ENCODE measurements around the gene CAB39.

CAB39 gene

GRCh38 chr2:230731512-230731911 lies 18.9 kb downstream of the CAB39 start:
- no peaks in the 10 kb centered on the region for H3K27me3 ChIP-seq (ENCODE audit: insufficient read depth, low read depth, severe bottlenecking)
- no peak overlapping the region for H3K27ac ChIP-seq
- H3K36me3 ChIP-seq: no peaks in the 10 kb centered on the region
- TF ChIP-seq, protein P1, sequence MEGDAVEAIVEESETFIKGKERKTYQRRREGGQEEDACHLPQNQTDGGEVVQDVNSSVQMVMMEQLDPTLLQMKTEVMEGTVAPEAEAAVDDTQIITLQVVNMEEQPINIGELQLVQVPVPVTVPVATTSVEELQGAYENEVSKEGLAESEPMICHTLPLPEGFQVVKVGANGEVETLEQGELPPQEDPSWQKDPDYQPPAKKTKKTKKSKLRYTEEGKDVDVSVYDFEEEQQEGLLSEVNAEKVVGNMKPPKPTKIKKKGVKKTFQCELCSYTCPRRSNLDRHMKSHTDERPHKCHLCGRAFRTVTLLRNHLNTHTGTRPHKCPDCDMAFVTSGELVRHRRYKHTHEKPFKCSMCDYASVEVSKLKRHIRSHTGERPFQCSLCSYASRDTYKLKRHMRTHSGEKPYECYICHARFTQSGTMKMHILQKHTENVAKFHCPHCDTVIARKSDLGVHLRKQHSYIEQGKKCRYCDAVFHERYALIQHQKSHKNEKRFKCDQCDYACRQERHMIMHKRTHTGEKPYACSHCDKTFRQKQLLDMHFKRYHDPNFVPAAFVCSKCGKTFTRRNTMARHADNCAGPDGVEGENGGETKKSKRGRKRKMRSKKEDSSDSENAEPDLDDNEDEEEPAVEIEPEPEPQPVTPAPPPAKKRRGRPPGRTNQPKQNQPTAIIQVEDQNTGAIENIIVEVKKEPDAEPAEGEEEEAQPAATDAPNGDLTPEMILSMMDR (IDR thresholded peaks at IDR 0.05; ENCODE audit: low read depth, low read length): no peak
- no peak overlapping the region for H3K4me3 ChIP-seq (ENCODE audit: low read depth, low read length)
- DNase-seq: no peak
- H3K9me3 ChIP-seq (ENCODE audit: severe bottlenecking): no peaks in the 10 kb centered on the region

GRCh38 chr2:230732914-230733401 lies 20.3 kb downstream of the CAB39 start:
- Histone ChIP-seq H3K9me3 (ENCODE audit: severe bottlenecking) (no peaks in the 10 kb centered on the region), H3K27ac (no peak overlapping the region), H3K27me3 (ENCODE audit: insufficient read depth, low read depth, severe bottlenecking) (no peaks in the 10 kb centered on the region), H3K36me3 (no peaks in the 10 kb centered on the region), H3K4me3 (ENCODE audit: low read depth, low read length) (no peak overlapping the region)
- DNase-seq: no peak
- TF ChIP-seq, protein P1 (IDR thresholded peaks at IDR 0.05; ENCODE audit: low read depth, low read length): no peak

DNA sequence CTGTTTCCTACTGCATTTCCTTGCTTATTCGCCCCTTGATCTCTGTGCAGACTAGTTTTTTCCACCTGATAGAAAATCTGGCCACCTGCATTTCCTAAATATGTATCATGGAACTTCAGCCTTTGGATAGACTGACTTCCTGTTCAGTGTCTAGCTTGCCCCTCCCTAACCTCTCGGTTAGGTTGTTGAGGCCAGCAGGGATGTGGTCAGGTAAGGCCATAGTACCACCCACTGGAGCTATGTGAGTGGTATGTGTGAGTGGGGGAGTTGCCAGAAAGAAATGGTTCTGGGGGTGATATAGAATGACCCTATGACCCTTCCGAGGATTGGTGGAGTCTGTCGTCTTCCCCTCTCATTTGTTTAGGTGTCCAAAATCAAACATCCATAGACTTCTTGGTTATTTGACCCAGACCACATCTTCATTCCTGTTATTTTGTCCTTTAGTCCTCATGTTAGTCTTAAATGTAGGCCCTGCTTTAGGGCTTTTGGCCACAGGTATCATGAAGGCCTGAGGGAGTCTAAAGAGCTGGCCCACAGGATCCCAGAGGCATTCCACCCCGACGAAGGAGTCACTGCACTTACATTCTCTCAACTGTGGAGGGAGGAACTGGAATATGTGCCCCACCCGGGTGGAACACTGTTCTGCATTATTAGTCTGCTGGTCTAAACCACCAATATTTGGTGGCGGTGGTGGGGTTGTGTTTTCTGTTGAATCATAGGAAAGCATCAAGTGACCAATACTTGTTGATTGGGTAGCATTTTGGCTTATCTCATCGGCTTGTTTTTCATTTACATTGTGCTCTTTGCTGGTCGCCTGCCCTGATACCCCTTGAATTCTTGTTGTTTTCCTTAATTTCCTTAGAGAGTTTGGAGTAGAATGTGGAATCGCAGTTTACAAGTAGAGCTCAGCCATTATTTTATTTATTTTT lies 21.9 kb downstream of the CAB39 start:
- Histone ChIP-seq H3K4me3 (ENCODE audit: low read depth, low read length) (no peak overlapping the region), H3K36me3 (no peaks in the 10 kb centered on the region), H3K27me3 (ENCODE audit: insufficient read depth, low read depth, severe bottlenecking) (no peaks in the 10 kb centered on the region), H3K9me3 (ENCODE audit: severe bottlenecking) (no peaks in the 10 kb centered on the region), H3K27ac (no peak overlapping the region)
- TF ChIP-seq, protein P1 (IDR thresholded peaks at IDR 0.05; ENCODE audit: low read depth, low read length): no peak
- DNase-seq: no peak

DNA sequence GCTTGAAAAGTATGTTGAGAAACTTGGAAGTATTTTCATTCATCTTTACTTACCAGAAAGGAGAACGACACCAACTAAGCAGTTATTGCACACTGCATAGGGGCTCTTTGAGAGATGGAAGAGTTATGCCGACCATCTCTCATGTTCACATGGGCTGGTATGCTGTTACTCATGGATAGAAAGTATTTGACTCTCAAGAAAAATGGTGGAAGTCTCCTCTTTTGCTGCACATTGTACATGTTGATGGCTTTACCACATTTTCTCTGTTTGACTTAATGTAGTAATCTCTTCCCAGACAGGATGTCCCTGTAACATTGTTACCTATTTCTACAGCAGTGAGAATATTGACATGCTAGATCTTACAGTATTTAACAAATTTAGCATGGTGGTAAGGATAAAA lies 23.2 kb downstream of the CAB39 start:
- TF ChIP-seq, protein P1 (IDR thresholded peaks at IDR 0.05; ENCODE audit: low read depth, low read length): no peak
- Histone ChIP-seq H3K27me3 (ENCODE audit: insufficient read depth, low read depth, severe bottlenecking) (no peaks in the 10 kb centered on the region), H3K36me3 (no peaks in the 10 kb centered on the region; the same call in 1 of the 2 replicates), H3K4me3 (ENCODE audit: low read depth, low read length) (no peak overlapping the region), H3K27ac (no peak overlapping the region), H3K9me3 (ENCODE audit: severe bottlenecking) (no peaks in the 10 kb centered on the region)
- no peak for DNase-seq

GRCh38 chr2:230737300-230737699 lies 24.7 kb downstream of the CAB39 start:
- TF ChIP-seq, protein P1 (IDR thresholded peaks at IDR 0.05; ENCODE audit: low read depth, low read length): no peak
- DNase-seq: no peak
- Histone ChIP-seq H3K27ac (no peak overlapping the region), H3K27me3 (ENCODE audit: insufficient read depth, low read depth, severe bottlenecking) (no peaks in the 10 kb centered on the region), H3K36me3 (peaks cover 5% of the 10 kb centered on the region; the same call in 1 of the 2 replicates), H3K9me3 (ENCODE audit: severe bottlenecking) (no peaks in the 10 kb centered on the region), H3K4me3 (ENCODE audit: low read depth, low read length) (no peak overlapping the region)

Measured in WERI-Rb-1 (cell line).